ENCODE results near the gene ERC1. TPM values are rescaled to one million over a fixed set of nuclear protein-coding genes. Genes with fewer than 3 reads are reported as not detected.

ERC1 gene
- total RNA-seq, 2 experiments from 2014 or later, result 24.7 to 31.9 TPM

- Mint-ChIP-seq H3K36me3 (ENCODE audit: low read depth) (no peaks in the 10 kb centered on the region), H3K4me1 (peaks cover 3% of the 10 kb centered on the region), H3K27ac (no peak overlapping the region), H3K27me3 (peaks cover 41% of the 10 kb centered on the region), H3K9me3 (ENCODE audit: low read depth) (no peaks in the 10 kb centered on the region), H3K4me3 (no peak overlapping the region)
- POLR2A ChIA-PET, result no interaction called here
- no peak for ATAC-seq
- no peak for DNase-seq
- CTCF ChIA-PET, result interaction anchor here (0.6 kb wide), 1 partner anchor 434 kb away, joined by 3 read pairs; no protein-coding TSS in a partner anchor
- intact Hi-C loops (cut with DNase I, micrococcal nuclease), result no loop called here
Observed at GRCh38 chr12:1525858-1526257, 534.8 kb downstream of the ERC1 start.

DNA sequence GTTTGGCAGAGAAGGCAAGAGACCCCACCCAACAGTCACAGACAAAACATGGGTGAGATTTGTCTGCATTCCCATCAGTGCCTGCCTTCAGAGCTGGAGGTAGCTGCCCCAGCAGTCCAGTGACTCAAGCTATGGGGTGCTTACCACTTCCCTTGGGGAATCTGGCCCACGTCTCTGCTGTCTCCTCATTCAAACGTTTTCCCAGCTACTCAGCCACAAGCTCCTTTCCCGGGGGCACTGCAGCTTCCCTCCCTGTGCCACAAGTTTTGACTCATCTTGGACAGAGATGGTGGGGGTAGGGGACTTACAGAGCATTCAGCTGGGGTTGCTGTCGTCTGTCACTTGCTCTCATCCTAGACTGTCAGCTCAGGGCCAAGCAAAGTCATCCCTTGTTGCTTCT, 536.8 kb downstream of the ERC1 start:
- Mint-ChIP-seq H3K27me3 (peaks cover 51% of the 10 kb centered on the region), H3K27ac (no peak overlapping the region), H3K4me3 (no peak overlapping the region), H3K9me3 (ENCODE audit: low read depth) (no peaks in the 10 kb centered on the region), H3K4me1 (peaks cover 15% of the 10 kb centered on the region), H3K36me3 (ENCODE audit: low read depth) (no peaks in the 10 kb centered on the region)
- ATAC-seq (no peak), DNase-seq (no peak)
- POLR2A ChIA-PET, result no interaction called here
- intact Hi-C loops (cut with DNase I, micrococcal nuclease), result no loop called here
- CTCF ChIA-PET, result interaction anchor here (0.6 to 0.8 kb wide), 3 partner anchors 10 to 409 kb away, joined by 3 read pairs; no protein-coding TSS in a partner anchor

DNA sequence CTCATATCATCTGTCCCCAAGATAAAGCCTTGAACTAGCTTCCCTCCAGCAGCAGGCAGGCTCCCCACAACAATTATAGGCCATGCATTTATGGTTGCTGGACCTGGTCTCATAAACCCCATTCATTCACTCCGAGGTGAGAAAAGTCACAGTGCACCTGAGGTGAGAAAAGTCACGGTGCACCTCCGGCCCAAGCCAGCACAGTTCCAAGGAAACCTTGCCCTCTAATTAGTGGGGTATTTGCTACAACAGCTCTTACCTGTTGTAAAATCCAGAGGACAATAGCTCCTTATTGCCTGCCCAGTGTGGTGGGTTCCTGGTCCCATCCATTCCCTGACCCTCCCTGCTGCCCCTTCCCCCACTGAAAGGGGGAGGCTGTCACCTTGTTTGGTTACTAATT, 537.8 kb downstream of the ERC1 start:
- Mint-ChIP-seq H3K9me3 (ENCODE audit: low read depth) (no peaks in the 10 kb centered on the region), H3K27me3 (peaks cover 58% of the 10 kb centered on the region), H3K27ac (no peak overlapping the region), H3K4me1 (peaks cover 25% of the 10 kb centered on the region), H3K4me3 (no peak overlapping the region), H3K36me3 (ENCODE audit: low read depth) (no peaks in the 10 kb centered on the region)
- CTCF ChIA-PET, result interaction anchor here (0.6 to 1.0 kb wide), 2 partner anchors 24 to 62 kb away, joined by 3 read pairs; no protein-coding TSS in a partner anchor
- POLR2A ChIA-PET, result no interaction called here
- DNase-seq (no peak), ATAC-seq (no peak)
- intact Hi-C loops (cut with DNase I, micrococcal nuclease), result no loop called here

- Mint-ChIP-seq H3K4me1 (peaks cover 28% of the 10 kb centered on the region), H3K27me3 (peaks cover 57% of the 10 kb centered on the region), H3K36me3 (ENCODE audit: low read depth) (no peaks in the 10 kb centered on the region), H3K9me3 (ENCODE audit: low read depth) (no peaks in the 10 kb centered on the region), H3K4me3 (peak overlapping the region; percentile 69), H3K27ac (no peak overlapping the region)
- intact Hi-C loops (cut with DNase I, micrococcal nuclease), result no loop called here
- no peak for ATAC-seq
- ChIA-PET POLR2A (no interaction called here), CTCF (interaction anchor here (0.6 to 1.0 kb wide), 2 partner anchors 24 to 61 kb away, joined by 3 read pairs; no protein-coding TSS in a partner anchor)
- no peak for DNase-seq
Observed at GRCh38 chr12:1529228-1529861, 538.3 kb downstream of the ERC1 start.

DNA sequence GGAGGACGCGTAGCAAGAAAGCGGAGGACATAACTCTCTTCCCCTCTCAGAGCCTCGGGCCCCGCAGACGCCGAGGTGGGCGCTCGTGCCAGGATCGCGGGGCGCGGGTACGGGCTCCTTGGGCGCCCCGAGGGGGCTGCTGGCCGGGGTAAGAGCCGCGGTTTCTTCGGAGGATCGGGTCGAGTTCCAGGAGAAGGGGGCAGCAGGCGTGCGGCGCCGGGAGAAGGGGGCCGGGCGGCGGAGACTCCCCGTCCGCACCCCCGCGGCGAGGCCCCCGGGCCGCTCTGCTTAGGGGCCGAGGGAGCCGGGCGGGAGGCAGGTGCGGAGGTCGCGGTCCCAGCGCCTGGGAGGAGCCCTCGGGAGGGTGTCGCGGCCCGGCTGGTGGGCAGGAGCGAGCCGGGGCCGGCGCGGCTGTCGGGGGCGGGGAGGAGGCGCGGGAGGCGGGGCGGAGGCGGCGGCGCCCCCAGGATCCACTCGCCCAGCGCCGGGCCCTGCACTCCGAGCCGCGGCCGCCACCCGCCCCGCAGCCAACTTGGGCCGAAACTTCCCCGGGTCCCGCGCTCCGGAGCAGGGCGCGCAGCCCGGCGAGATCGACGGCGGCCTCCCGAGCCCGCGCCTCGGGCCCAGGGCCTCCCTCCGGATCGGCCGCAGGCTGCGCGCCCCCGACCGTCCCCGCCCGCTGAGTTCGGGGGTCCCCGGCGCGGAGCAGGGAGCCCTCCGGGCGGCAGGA, 539.0 kb downstream of the ERC1 start:
- intact Hi-C loops (cut with DNase I, micrococcal nuclease), result loop anchor here in 1 of 2 experiments (5.0 kb wide), 1 partner anchor 62 kb away; the partner anchor contains the start of gene FBXL14
- ATAC-seq (no peak), DNase-seq (peak; percentile 22)
- H3K36me3 Mint-ChIP-seq (ENCODE audit: low read depth), result no peaks in the 10 kb centered on the region
- no peak overlapping the region for H3K27ac Mint-ChIP-seq
- H3K4me3 Mint-ChIP-seq, result peak overlapping the region; percentile 69
- peaks cover 32% of the 10 kb centered on the region for H3K4me1 Mint-ChIP-seq
- ChIA-PET POLR2A (no interaction called here), CTCF (no interaction called here)
- no peaks in the 10 kb centered on the region for H3K9me3 Mint-ChIP-seq (ENCODE audit: low read depth)
- H3K27me3 Mint-ChIP-seq, result peaks cover 57% of the 10 kb centered on the region

DNA sequence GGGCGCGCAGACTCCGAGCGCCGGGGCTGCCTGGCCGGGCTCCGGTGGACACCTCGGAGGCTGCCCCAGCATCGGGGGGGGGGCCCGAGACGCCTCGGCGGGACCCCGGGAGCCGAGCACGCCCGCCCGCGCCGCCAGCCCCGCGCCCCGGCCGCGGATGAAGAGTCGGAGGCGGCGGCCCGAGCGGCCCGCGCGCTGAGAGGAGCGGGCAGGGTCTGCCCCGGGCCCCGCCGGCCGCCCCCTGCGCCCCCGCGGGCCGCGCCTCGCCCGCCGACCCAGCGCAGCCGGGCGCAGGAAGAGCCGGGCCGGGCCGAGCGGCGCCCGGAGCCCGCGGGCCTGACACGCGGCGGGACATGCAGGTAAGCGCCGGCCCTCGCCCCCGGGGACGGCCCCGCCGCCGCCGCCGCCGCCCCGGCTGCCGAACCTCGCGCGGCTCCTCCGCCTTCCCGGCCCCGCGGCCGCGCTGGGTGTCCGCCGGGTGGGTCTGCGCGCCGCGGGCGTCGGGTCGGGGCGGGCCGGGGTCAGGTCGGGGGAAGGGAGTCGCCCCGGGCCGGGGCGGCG, 539.6 kb downstream of the ERC1 start:
- ChIA-PET POLR2A (no interaction called here), CTCF (no interaction called here)
- H3K27ac Mint-ChIP-seq, result no peak overlapping the region
- peaks cover 54% of the 10 kb centered on the region for H3K27me3 Mint-ChIP-seq
- intact Hi-C loops (cut with DNase I, micrococcal nuclease), result loop anchor here in 1 of 2 experiments (5.0 kb wide), 1 partner anchor 62 kb away; the partner anchor contains the start of gene FBXL14
- no peak for ATAC-seq
- no peaks in the 10 kb centered on the region for H3K36me3 Mint-ChIP-seq (ENCODE audit: low read depth)
- no peak for DNase-seq
- peaks cover 32% of the 10 kb centered on the region for H3K4me1 Mint-ChIP-seq
- H3K9me3 Mint-ChIP-seq (ENCODE audit: low read depth), result no peaks in the 10 kb centered on the region
- H3K4me3 Mint-ChIP-seq, result no peak overlapping the region

DNA sequence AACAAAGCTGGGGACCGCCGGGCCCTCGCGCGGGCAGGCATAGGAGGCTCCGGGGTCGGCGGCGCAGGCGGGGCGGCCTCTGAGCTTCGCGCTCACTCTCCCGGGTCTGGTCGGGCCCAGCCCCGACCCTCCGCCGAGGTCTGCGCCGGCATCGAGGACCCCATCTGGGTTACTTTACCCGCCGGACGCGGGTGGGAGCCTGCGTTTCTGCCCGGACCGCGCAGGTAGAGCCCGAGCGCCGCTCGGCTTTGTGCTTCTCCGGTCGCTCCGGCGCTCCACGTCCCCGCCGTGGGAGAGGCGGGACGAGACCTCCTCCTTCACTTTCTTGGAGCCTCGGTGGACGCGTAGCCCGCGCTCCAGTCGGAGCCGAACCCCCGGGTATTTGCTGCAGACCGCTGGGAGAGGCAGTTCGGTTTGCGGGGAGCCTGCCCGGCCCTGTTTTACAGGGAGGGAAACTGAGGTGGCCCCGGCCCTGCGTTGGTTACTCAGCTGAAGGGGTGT, 540.2 kb downstream of the ERC1 start:
- peaks cover 32% of the 10 kb centered on the region for H3K4me1 Mint-ChIP-seq

DNA sequence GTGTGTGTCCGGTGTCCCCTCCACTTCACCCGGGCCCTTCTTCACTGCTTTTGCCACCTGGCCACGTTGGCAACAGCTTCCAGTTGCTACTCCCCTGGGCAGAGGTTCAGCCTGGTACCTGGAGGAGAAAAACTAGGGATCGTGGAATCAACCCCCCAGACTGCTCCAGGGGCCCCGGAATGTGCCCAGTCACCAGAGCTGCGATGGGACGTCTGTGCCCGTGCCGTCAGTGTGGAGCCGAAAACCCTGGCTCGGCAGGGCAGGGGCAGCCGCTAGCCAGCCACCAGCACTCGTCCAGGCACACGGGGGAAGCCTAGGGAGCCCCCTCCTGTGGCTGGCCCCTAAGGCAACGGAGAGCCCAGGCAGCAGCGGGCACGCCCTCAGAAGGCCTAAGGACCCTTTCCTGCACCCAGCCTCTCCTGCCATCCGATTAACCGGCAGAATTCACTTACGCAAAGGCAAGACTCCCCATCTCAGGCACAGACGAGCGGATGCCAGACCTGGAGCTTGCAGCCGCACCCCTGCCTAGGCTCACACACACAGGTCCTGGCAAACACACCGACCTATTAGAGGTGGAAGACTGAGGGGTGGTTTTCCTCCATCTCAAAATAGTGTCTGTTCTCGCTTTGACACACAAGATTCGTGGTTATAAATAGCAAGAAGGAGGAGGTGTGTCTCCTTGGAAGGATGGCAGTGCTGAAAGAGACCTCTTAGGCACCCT, 540.8 kb downstream of the ERC1 start:
- intact Hi-C loops (cut with DNase I, micrococcal nuclease), result loop anchor here in 1 of 2 experiments (2.0 to 5.0 kb wide), 2 partner anchors 60 to 417 kb away; partner anchors contain the start of gene FBXL14
- no peak overlapping the region for H3K27ac Mint-ChIP-seq
- H3K27me3 Mint-ChIP-seq, result peaks cover 57% of the 10 kb centered on the region
- peak; percentile 23 for ATAC-seq
- CTCF ChIA-PET, result interaction anchor here (0.5 to 2.2 kb wide), 5 partner anchors 10 to 849 kb away, joined by 3 to 10 read pairs (median 3); no protein-coding TSS in a partner anchor
- peaks cover 32% of the 10 kb centered on the region for H3K4me1 Mint-ChIP-seq
- POLR2A ChIA-PET, result no interaction called here
- H3K4me3 Mint-ChIP-seq, result peak overlapping the region; percentile 53
- no peaks in the 10 kb centered on the region for H3K9me3 Mint-ChIP-seq (ENCODE audit: low read depth)
- DNase-seq, result peak; percentile 19
- no peaks in the 10 kb centered on the region for H3K36me3 Mint-ChIP-seq (ENCODE audit: low read depth)

More for the DNA sequence above, 540.2 kb downstream of the ERC1 start:
- intact Hi-C loops (cut with DNase I, micrococcal nuclease), result loop anchor here in 1 of 2 experiments (5.0 kb wide), 1 partner anchor 61 kb away; the partner anchor contains the start of gene FBXL14
- ChIA-PET POLR2A (no interaction called here), CTCF (interaction anchor here (0.7 kb wide), 1 partner anchor 849 kb away, joined by 3 read pairs; no protein-coding TSS in a partner anchor)
- ATAC-seq, result no peak
- DNase-seq, result peak; percentile 17
- no peaks in the 10 kb centered on the region for H3K9me3 Mint-ChIP-seq (ENCODE audit: low read depth)
- peak overlapping the region; percentile 53 for H3K4me3 Mint-ChIP-seq
- no peaks in the 10 kb centered on the region for H3K36me3 Mint-ChIP-seq (ENCODE audit: low read depth)
- H3K27ac Mint-ChIP-seq, result no peak overlapping the region
- H3K27me3 Mint-ChIP-seq, result peaks cover 58% of the 10 kb centered on the region

- ChIA-PET CTCF (interaction anchor here (0.6 to 2.2 kb wide), 4 partner anchors 10 to 415 kb away, joined by 3 to 10 read pairs (median 4); no protein-coding TSS in a partner anchor), POLR2A (interaction anchor here (0.6 kb wide), 2 partner anchors 408 to 841 kb away, joined by 4 to 6 read pairs; no protein-coding TSS in a partner anchor)
- intact Hi-C loops (cut with DNase I, micrococcal nuclease), result loop anchor here (1.0 to 5.0 kb wide), 3 partner anchors 22 to 418 kb away; partner anchors contain the start of gene FBXL14 (in 1 of the 2)
- Mint-ChIP-seq H3K4me1 (peaks cover 32% of the 10 kb centered on the region), H3K27me3 (peaks cover 60% of the 10 kb centered on the region), H3K9me3 (ENCODE audit: low read depth) (no peaks in the 10 kb centered on the region), H3K36me3 (ENCODE audit: low read depth) (no peaks in the 10 kb centered on the region), H3K27ac (no peak overlapping the region), H3K4me3 (peak overlapping the region; percentile 50)
- ATAC-seq (no peak), DNase-seq (no peak)
Observed at GRCh38 chr12:1532375-1533165, 541.5 kb downstream of the ERC1 start.

DNA sequence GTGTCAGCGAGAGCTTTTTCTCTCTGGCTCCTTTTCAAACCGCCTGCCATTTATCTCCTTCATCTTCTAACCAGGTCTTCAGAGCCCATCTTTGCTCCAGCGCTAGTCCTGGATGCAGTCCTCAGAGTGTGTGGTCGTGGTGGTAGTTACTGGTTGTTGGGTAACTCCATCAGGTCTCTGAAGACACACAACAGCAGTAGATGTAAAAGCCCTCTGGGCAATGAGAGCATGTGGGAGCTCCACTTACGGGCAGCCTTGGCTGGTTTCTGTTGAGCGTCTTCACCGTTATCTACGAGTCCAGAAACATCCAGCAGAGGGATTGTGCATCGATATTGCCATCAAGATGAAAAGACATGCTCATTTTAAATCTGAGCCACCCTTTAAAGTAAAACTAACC, 542.2 kb downstream of the ERC1 start:
- Mint-ChIP-seq H3K9me3 (ENCODE audit: low read depth) (no peaks in the 10 kb centered on the region), H3K4me3 (peak overlapping the region; percentile 50), H3K27me3 (peaks cover 59% of the 10 kb centered on the region), H3K4me1 (peaks cover 32% of the 10 kb centered on the region), H3K36me3 (ENCODE audit: low read depth) (no peaks in the 10 kb centered on the region), H3K27ac (no peak overlapping the region)
- DNase-seq, result peak; percentile 27
- POLR2A ChIA-PET, result interaction anchor here (0.6 kb wide), 1 partner anchor 842 kb away, joined by 4 read pairs; no protein-coding TSS in a partner anchor
- CTCF ChIA-PET, result interaction anchor here (1.2 to 2.2 kb wide), 3 partner anchors 11 to 415 kb away, joined by 3 to 10 read pairs (median 5); no protein-coding TSS in a partner anchor
- peak; percentile 6 for ATAC-seq
- intact Hi-C loops (cut with DNase I, micrococcal nuclease), result loop anchor here (1.0 to 5.0 kb wide), 3 partner anchors 21 to 418 kb away; partner anchors contain the start of gene FBXL14 (in 1 of the 2)
